Lung (tissue), 12 donors: ENCODE results near the gene ECE2. TPM values are rescaled to one million over a fixed set of nuclear protein-coding genes. Genes with fewer than 3 reads are reported as not detected.

Experiments
- ATAC-seq: fragments of 200-7000 bp; cut with Tn5 transposase; one replicate; pipeline ENCODE4 v1.9.1; 2020; ENCODE audit warnings: moderate number of reproducible peaks; ENCODE audit not compliant: insufficient read depth, low FRiP score
- DNase-seq, 3 donors: peaks; one replicate each; pipeline ENCODE4 v3.0.0-alpha.2; 2013 to 2017
- H3K27ac ChIP-seq, 2 donors: one replicate each; pipeline ENCODE4 v1.5.1; 2013; ENCODE audit warnings: mild to moderate bottlenecking in 2 of 2, moderate library complexity in 2 of 2, control low read depth in 1 of 2, inconsistent platforms in 1 of 2, low read depth in 1 of 2, low read length in 1 of 2
- H3K27me3 ChIP-seq, 3 donors: one replicate each; pipeline ENCODE4 v1.5.1; 2013; ENCODE audit warnings: low read length in 2 of 3; ENCODE audit not compliant: control insufficient read depth in 3 of 3, insufficient read depth in 3 of 3
- H3K36me3 ChIP-seq, 4 donors: one replicate each; pipeline ENCODE4 v1.5.1; 2013; ENCODE audit warnings: low read length in 4 of 4, mild to moderate bottlenecking in 1 of 4, moderate library complexity in 1 of 4; ENCODE audit not compliant: control insufficient read depth in 4 of 4, insufficient read depth in 4 of 4
- H3K4me1 ChIP-seq, 5 donors: one replicate each; pipeline ENCODE4 v1.5.1; 2013; ENCODE audit warnings: low read length in 5 of 5, mild to moderate bottlenecking in 2 of 5, moderate library complexity in 1 of 5; ENCODE audit not compliant: control insufficient read depth in 5 of 5, insufficient read depth in 5 of 5
- H3K4me3 ChIP-seq: one replicate; pipeline ENCODE4 v1.5.1; 2013; ENCODE audit warnings: mild to moderate bottlenecking, control low read depth, moderate library complexity
- H3K9ac ChIP-seq, 2 donors: one replicate each; pipeline ENCODE4 v1.5.1; 2013; ENCODE audit warnings: low read length in 2 of 2, control low read depth in 1 of 2; ENCODE audit not compliant: insufficient read depth in 1 of 2
- H3K9me3 ChIP-seq, 4 donors: one replicate each; pipeline ENCODE4 v1.5.1; 2013; ENCODE audit warnings: low read length in 3 of 4, mild to moderate bottlenecking in 1 of 4, moderate library complexity in 1 of 4; ENCODE audit not compliant: control insufficient read depth in 4 of 4, insufficient read depth in 3 of 4
- CTCF ChIP-seq: IDR thresholded peaks from 2 replicates; pipeline ENCODE4 v1.5.1; 2012; ENCODE audit warnings: mild to moderate bottlenecking; ENCODE audit errors: control extremely low read depth, extremely low read depth
- WGBS, 2 donors: extraction: QIAGEN DNeasy Blood & Tissue Kit; methylation state at CpG; one replicate each; pipeline ENCODE4 v1.1.7; 2013; 5-methylcytosine and 5-hydroxymethylcytosine counted together
- polyA plus RNA-seq, 2 donors: library from polyadenylated mRNA; stranded (reverse); fragments of 200-250 nt; gene quantifications; one replicate each; pipeline ENCODE4 v1.2.1, GENCODE V29; 2013
- total RNA-seq, 2 donors: library from RNA; depleted of rRNA in 1 of 2; stranded (reverse); fragments of >200 nt in 1 of 2; gene quantifications; one replicate each; pipeline ENCODE4 v1.2.1, GENCODE V29; 2014 to 2021
- donor health status: control.
- donor health status: control.
- donor health status: Bipolar disorder and iron deficiency.
- donor health status: healthy.
- donor health status: DM: yes; HTN: yes; CAD: no.

ECE2 gene
- total and polyA plus RNA-seq, 4 donors, result 0.15 TPM; not detected in 3

DNA sequence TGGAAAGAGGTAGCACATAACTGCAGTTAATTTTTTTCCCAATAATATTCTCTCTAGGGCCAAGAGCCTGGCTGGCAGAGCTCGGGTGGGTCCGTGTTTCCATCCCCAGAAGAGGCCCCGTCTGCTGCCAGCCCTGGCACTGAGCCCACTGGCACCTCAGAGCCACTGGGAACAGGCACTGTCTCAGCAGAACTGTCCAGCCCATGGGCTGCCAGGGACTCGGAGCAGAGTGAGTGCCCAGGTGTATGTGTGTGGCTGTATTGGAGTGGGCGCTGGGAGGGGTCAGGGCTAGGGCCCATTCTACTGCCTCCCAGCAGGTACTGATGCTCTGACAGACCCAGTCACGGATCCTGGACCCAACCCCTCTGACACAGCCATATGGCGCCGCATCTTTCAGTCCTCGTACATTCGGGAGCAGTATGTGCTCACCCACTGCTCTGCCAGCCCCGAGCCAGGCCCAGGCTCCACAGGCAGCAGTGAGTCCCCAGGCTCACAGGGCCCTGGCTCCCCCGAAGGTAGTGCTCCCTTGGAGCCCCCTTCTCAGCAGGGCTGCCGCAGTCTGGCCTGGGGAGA is 37.5 kb upstream of the ECE2 start:
- no peak for ATAC-seq
- no peak for DNase-seq
- no peak overlapping the region for H3K4me3 ChIP-seq
- 73 to 86% methylated on average over 13 of the region's 13 CpGs for WGBS, 2 donors
- no peak for TF ChIP-seq CTCF
- no peak overlapping the region for H3K27ac ChIP-seq
- peaks cover 0 to 8% (median 3%) of the 10 kb centered on the region in 4 donors for H3K36me3 ChIP-seq
- no peak overlapping the region for H3K9ac ChIP-seq
- H3K27me3 ChIP-seq, result no peaks in the 10 kb centered on the region
- peaks cover 0 to 7% (median 0%) of the 10 kb centered on the region in 5 donors for H3K4me1 ChIP-seq
- no peaks in the 10 kb centered on the region for H3K9me3 ChIP-seq

DNA sequence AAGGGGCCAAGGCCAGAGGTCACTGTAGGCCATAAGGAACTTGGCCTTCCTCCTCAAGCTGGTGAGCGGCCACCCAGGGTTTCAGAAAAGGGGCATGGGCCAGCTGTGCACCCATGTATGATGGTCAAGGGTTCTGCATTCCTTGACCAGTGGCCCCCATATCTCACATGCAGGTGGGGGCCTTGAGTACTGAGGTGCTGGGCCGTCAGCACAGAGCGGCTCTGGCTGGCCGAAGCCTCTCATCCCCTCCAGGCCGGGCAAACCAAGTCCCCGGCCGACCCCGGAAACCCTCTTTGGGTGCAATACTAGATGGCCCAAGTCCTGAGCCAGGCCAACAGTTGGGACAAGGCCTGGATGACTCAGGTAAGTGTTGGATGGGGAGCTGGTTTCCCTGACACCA is 36.6 kb upstream of the ECE2 start:
- no peak for DNase-seq

GRCh38 chr3:184239708-184240107 is 36.1 kb upstream of the ECE2 start:
- H3K27ac ChIP-seq, result no peak overlapping the region
- H3K9ac ChIP-seq, result no peak overlapping the region
- peaks cover 0 to 7% (median 0%) of the 10 kb centered on the region in 5 donors for H3K4me1 ChIP-seq
- H3K27me3 ChIP-seq, result no peaks in the 10 kb centered on the region
- no peak overlapping the region for H3K4me3 ChIP-seq
- H3K9me3 ChIP-seq, result no peaks in the 10 kb centered on the region
- ATAC-seq (no peak), DNase-seq (no peak)
- 79 to 89% methylated on average over 7 of the region's 7 CpGs for WGBS, 2 donors
- no peak for TF ChIP-seq CTCF
- H3K36me3 ChIP-seq, result peaks cover under 1 to 17% (median 5%) of the 10 kb centered on the region in 4 donors

More for the DNA sequence above, 36.6 kb upstream of the ECE2 start:
- no peak for TF ChIP-seq CTCF
- Histone ChIP-seq H3K4me1 (peaks cover 0 to 7% (median 0%) of the 10 kb centered on the region in 5 donors), H3K4me3 (no peak overlapping the region), H3K27me3 (no peaks in the 10 kb centered on the region), H3K9ac (no peak overlapping the region), H3K36me3 (peaks cover 0 to 14% (median 4%) of the 10 kb centered on the region in 4 donors), H3K9me3 (no peaks in the 10 kb centered on the region), H3K27ac (no peak overlapping the region)
- no peak for ATAC-seq
- 90 to 94% methylated on average over 8 of the region's 8 CpGs for WGBS, 2 donors
